ENCODE data around the gene NOPCHAP1.
"Not testable (repeated sequence)": the region's sequence is repeated elsewhere in the genome, so short reads cannot be mapped to it uniquely, and the experiment has no call there.

The NOPCHAP1 gene

DNA sequence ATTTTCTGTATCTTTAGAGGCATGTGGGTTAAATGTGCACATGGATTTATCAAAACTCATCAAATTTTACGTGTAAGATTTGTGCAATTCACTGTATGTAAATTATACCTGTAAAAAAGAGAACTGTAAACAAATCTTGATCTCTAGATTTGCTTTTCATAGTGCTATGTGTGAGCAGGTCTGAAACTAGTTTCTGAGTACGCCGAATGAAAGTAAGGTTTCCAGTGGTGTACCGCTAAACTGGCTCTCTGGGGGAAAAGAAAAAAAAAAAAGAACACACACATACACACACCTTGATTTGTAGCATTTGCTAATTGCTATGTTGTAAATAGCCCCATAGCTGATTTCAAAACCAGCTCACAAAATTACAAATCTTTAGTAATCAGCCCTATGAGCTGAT, 19.4 kb upstream of the NOPCHAP1 start:
- no peak for DNase-seq

DNA sequence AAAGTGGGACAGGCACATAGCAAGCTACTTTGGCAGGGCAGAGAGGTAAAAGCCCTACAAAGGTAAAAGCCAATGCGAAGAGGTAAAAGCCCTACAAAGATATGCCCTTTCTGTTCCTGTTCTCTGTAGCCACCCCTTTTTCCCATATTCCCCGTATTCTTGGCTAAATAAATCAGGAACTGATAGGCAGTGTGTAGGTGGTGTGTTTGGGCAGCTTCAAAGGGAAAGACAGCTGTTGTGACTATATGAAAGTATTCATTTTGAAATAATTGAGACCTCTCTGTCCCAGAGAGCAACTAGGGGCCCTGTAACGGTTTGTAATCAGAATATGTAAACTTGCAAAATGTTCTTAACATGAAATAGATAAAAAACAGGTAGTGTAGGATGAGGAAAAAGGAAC, 16.8 kb upstream of the NOPCHAP1 start:
- no peak for DNase-seq

DNA sequence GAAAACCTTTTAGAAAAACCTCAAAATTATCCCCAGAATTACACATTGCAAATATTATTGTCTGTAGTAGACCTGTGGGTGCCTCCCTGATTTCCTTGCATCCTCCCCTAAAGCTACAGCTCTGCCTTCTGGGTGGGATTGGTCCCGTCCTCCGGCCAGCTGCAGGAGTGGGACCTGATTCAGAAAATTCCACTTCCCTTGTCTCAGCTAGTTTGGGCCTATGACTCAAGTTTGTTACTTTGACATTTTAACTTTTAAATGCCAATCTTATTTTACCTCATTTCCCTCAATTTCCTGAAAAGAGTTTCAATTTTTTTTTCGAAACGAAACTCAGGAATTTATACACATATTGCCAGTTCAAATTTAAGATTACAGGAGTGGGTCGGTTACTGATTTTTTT, 14.8 kb upstream of the NOPCHAP1 start:
- DNase-seq: no peak

DNA sequence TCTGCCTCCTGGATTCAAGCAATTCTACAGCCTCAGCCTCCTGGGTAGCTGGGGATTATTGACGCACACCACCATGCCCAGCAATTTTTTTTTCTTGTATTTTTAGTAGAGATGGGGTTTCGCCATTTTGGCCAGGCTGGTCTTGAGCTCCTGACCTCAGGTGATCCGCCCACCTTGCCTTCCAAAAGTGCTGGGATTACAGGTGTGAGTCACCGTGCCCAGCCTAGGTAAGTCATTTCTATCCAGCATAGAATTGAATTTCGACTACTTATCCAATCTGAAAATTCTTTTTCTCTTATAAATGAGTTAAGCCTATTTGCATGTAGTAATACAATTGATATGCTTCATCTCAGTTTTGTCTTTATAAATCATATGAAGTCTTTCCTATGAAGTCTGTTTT, 12.9 kb upstream of the NOPCHAP1 start:
- DNase-seq: no peak

DNA sequence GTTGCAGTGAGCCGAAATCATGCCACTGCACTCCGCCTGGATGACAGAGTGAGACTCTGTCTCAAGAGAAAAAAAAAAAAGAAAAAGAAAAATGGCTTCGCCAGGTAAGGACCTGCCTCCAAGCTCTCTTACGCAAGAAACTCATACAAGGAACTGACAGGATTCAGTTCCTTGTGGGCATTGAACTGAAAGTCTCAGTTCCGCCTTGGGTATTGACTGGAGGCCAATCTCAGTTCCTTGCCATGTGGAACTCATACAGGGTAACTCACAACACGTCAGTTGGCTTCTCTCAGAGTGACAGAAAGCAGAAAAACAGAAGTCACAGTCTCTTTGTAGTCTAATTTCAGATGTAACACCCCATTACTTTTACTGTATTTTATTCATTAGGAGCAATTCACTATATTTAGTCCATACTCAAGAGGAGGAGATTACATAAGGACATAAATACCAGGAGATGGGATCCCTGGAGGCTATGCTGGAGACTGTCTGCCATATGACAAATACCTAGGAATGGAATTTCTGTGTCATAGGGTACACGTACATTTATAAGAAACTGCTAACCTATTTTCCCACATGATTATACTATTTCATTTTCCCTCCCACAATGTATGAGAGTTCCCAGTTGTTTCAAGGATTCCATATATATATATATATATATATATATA, 11.4 kb upstream of the NOPCHAP1 start:
- DNase-seq: no peak

GRCh38 chr12:104975587-104976343, 10.4 kb upstream of the NOPCHAP1 start:
- peak; percentile 15 for DNase-seq

GRCh38 chr12:104976703-104977102, 9.4 kb upstream of the NOPCHAP1 start:
- no peak for DNase-seq

- DNase-seq: not testable (repeated sequence)
Observed at GRCh38 chr12:104977688-104978087, 8.4 kb upstream of the NOPCHAP1 start.

DNA sequence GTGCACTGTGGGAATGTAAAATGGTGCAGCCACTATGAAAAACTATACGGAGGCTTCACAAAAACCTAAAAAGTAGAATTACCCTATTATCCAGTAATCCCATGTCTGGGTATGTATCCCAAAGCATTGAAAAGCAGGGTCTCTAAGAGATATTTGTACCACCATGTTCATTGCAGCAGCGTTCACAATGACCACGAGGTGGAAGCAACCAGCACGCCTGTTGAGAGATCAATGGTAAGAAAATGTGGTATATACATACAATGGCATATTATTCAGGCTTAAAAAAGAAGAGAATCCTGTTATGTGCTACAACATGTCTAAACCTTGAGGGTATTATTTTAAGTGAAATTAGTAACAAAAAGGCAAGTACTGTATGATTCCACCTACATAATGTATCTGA, 910 bp upstream of the NOPCHAP1 start:
- no peak for DNase-seq

DNA sequence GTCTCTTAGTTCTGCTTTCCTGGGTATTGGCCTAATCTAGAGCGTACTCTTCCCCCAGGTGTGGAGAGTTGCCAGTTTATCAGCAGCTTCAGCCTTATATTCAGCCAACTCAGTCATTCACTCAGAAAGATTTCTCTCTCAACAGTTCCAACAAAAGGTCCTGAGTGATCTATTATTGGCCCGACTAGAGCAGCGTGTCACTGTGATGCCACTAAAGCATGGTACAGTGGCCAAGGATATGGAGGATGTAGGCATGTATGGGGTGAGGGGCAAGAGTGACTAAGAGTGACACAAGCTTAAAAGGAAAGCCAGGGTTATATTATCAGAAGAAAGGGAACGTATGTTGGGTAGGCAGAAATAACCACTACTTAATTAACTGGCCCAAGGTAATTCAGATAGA, 4.8 kb downstream of the NOPCHAP1 start:
- no peak for DNase-seq

- no peak for DNase-seq
Observed at GRCh38 chr12:104991565-104992128, 5.5 kb downstream of the NOPCHAP1 start.

DNA sequence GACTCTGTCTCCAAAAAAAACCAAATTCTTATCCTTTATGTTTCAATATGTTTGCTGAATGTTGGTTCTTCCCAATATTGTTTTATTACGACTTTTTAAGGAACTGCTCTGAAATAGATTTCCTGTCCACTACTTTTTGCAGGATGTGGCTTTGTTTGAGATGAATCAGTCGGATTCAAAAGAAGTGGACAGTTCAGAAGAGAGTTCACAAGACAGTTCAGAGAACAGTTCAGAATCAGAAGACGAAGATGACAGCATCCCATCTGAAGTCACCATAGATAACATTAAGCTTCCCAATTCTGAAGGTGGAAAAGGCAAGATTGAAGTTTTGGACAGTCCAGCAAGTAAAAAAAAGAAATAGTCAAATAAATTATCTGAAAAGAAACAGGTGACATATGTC, 8.2 kb downstream of the NOPCHAP1 start:
- no peak for DNase-seq

DNA sequence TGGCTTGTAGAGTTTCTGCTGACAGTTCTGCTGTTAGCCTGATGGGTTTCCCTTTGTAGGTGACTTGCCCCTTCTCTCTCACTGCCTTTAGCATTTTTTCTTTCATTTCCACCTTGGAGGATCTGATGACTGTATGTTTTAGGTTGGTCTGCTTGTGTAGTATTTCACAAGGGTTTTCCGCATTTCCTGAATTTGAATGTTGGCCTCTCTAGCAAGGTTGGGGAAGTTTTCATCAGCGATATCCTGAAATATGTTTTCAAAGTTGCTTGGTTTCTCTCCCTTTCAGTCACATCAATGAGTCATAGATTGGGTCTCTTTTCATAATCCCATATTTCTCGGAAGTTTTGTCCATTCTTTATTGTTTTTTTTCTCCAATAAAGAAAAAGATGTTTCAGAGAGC, 11.4 kb downstream of the NOPCHAP1 start:
- DNase-seq: no peak

GRCh38 chr12:104998423-104999346, 12.6 kb downstream of the NOPCHAP1 start:
- DNase-seq: no peak

DNA sequence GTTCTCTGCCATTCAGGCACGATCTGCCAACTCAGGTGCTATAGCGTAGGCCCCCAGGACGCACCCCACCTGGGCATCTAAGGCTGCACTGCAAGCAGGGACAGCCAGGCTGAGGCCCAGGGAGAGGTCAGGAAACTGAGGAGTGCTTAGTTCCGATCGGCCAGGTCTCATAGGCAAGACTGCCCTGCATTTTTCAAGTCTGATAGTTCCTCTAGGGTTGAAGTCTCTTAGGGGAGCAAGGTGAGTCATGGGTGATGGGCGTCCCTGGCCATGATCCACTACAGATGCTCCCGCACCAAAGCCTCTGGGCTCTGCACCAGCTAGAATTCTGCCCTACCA, 13.2 kb downstream of the NOPCHAP1 start:
- DNase-seq: no peak

DNA sequence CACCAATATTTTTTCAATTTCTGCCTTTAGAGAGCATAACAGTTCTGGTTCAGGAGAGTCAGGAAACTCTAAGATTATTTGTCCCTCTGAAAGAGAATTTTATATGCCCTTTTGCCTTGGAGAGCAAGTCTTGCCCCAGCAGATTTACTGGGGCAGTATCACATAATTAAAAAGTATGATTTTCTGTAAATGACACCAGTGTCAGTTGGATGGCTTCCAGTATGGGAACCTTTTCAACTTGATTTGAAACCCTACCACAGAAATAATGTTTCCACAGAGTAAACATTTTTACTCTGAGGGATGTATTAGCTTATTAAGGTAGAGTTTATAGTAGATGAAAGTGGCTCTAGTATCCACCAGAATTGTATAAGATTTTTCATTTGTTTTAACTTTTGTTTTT, 15.4 kb downstream of the NOPCHAP1 start:
- no peak for DNase-seq

GRCh38 chr12:105013892-105014291, 27.8 kb downstream of the NOPCHAP1 start:
- no peak for DNase-seq

DNA sequence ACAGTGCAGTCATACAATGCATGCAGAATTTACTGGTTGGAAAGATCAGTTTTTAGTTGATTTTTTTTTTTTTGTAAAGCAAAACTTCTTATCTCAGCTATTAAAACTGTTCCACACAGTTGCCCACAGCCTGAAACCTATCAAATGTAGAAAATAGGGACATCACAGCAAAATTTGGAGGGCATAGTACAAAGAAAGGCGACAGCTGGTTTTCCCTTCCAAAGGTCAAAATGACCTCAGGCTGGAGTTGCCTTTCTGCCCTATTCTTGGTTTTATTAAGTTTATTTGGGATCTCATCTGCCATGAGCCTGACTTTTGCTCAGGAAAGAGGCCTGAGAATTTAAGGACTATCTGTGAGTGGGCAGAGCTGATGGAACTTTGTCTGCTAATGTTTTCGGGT, 28.5 kb downstream of the NOPCHAP1 start:
- DNase-seq: no peak

- DNase-seq: no peak
Observed at GRCh38 chr12:105015543-105015942, 29.4 kb downstream of the NOPCHAP1 start.

GRCh38 chr12:105018012-105018411, 31.9 kb downstream of the NOPCHAP1 start:
- no peak for DNase-seq

DNA sequence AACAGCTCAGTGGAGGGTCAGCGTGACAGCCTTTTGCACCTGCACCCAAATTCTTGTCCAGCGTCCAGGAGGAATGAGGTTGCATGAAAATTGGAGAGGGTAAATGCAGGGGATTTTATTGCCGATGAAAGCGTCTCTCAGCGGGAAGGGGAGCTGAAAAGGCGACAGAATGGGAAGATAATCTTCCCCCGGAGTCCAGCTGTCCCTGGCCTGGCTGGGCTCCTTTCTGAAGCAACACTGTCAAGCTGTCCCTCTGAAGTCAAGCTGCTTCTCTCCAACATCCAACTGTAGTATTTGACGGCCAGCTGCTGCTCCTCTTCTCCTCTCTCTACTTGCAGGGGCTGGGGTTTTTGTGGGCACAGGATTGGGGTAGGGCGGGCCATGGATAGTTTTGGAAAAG, 32.7 kb downstream of the NOPCHAP1 start:
- no peak for DNase-seq

- no peak for DNase-seq
Observed at GRCh38 chr12:105020241-105020962, 34.3 kb downstream of the NOPCHAP1 start.

- DNase-seq: no peak
Observed at GRCh38 chr12:105024928-105025327, 38.8 kb downstream of the NOPCHAP1 start.

All from hematopoietic multipotent progenitor cell treated with erythropoietin and hydrocortisone succinate and interleukin-3 and kit ligand, for 4 days (in vitro differentiated cells).